GM23338 (cell line): ENCODE results near the gene SIL1. TPM values are rescaled to one million over a fixed set of nuclear protein-coding genes. Genes with fewer than 3 reads are reported as not detected.

Experiments
- ATAC-seq: fragments of 200-7000 bp; cut with Tn5 transposase; 3 replicates; pipeline ENCODE4 v1.9.1; 2020
- DNase-seq: peaks from one replicate; pipeline ENCODE4 v3.0.0-alpha.2; 2015; ENCODE audit warnings: low spot score
- H2AFZ ChIP-seq: fragments of 200-600 bp; sonication (generic); 2 replicates; pipeline ENCODE4 v1.8.0; 2016; ENCODE audit warnings: antibody characterized with exemption, mild to moderate bottlenecking, moderate library complexity
- H3F3A ChIP-seq: fragments of 200-600 bp; sonication (generic); replicated peaks from 2 replicates; pipeline ENCODE4 v1.8.0; 2017; ENCODE audit warnings: antibody characterized with exemption, mixed run types, low read depth
- H3K27ac ChIP-seq: fragments of 200-600 bp; sonication (generic); 2 replicates; pipeline ENCODE4 v1.6.1; 2016; ENCODE audit warnings: low read depth
- H3K27me3 ChIP-seq: fragments of 200-600 bp; sonication (generic); 2 replicates; pipeline ENCODE4 v1.8.0; 2016; ENCODE audit warnings: mild to moderate bottlenecking, mixed run types, moderate library complexity; ENCODE audit not compliant: insufficient read depth
- H3K36me3 ChIP-seq: fragments of 200-600 bp; sonication (generic); 2 replicates; pipeline ENCODE4 v1.8.0; 2016; ENCODE audit warnings: mild to moderate bottlenecking; ENCODE audit not compliant: insufficient read depth
- H3K4me1 ChIP-seq: fragments of 200-600 bp; sonication (generic); 2 replicates; pipeline ENCODE4 v1.8.0; 2016; ENCODE audit warnings: mild to moderate bottlenecking, moderate library complexity; ENCODE audit not compliant: insufficient read depth
- H3K4me2 ChIP-seq: fragments of 200-600 bp; sonication (generic); 2 replicates; pipeline ENCODE4 v1.7.1; 2017; ENCODE audit warnings: mixed run types
- H3K4me3 ChIP-seq: fragments of 200-600 bp; sonication (generic); 2 replicates; pipeline ENCODE4 v1.6.1; 2016; ENCODE audit warnings: mixed run types
- H3K79me2 ChIP-seq: fragments of 200-600 bp; sonication (generic); replicated peaks from 2 replicates; pipeline ENCODE4 v1.8.0; 2017; ENCODE audit warnings: mild to moderate bottlenecking; ENCODE audit not compliant: insufficient read depth
- H3K9me2 ChIP-seq: fragments of 200-600 bp; sonication (generic); 2 replicates; pipeline ENCODE4 v1.8.0; 2017; ENCODE audit not compliant: insufficient read depth
- H4K20me1 ChIP-seq: fragments of 200-600 bp; sonication (generic); replicated peaks from 2 replicates; pipeline ENCODE4 v1.8.0; 2017; ENCODE audit warnings: mild to moderate bottlenecking; ENCODE audit not compliant: insufficient read depth
- H3K27ac Mint-ChIP-seq: 2 replicates; pipeline ENCODE4 v1.8.0; 2020; ENCODE audit warnings: inconsistent platforms, mild to moderate bottlenecking, moderate library complexity, mixed read lengths
- H3K27me3 Mint-ChIP-seq: 3 replicates; pipeline ENCODE4 v1.8.0; 2022; ENCODE audit warnings: low read depth, mild to moderate bottlenecking, moderate library complexity, mixed read lengths, inconsistent platforms; ENCODE audit not compliant: insufficient read depth, poor library complexity
- H3K36me3 Mint-ChIP-seq: 3 replicates; pipeline ENCODE4 v1.8.0; 2021; ENCODE audit warnings: low read depth, mild to moderate bottlenecking, inconsistent platforms, moderate library complexity, mixed read lengths
- H3K4me1 Mint-ChIP-seq: 3 replicates; pipeline ENCODE4 v1.8.0; 2020; ENCODE audit warnings: mild to moderate bottlenecking, inconsistent platforms, mixed read lengths
- H3K4me3 Mint-ChIP-seq: 3 replicates; pipeline ENCODE4 v1.8.0; 2021; ENCODE audit warnings: moderate library complexity, mild to moderate bottlenecking, inconsistent platforms, mixed read lengths
- H3K9me3 Mint-ChIP-seq: 3 replicates; pipeline ENCODE4 v1.8.0; 2020; ENCODE audit warnings: moderate library complexity, mild to moderate bottlenecking, inconsistent platforms, mixed read lengths
- CREB1 ChIP-seq: fragments of 250-450 bp; sonication (Bioruptor Pico); IDR thresholded peaks from 2 replicates; pipeline ENCODE4 v1.5.0; 2020; ENCODE audit warnings: low read depth, mild to moderate bottlenecking, moderate library complexity
- EZH2 ChIP-seq: fragments of 200-600 bp; sonication (generic); IDR thresholded peaks from one replicate; pipeline ENCODE4 v1.8.0; 2017; ENCODE audit warnings: antibody characterized with exemption, mild to moderate bottlenecking, low read depth; ENCODE audit not compliant: unreplicated experiment
- EZH2phosphoT487 ChIP-seq: fragments of 200-600 bp; sonication (generic); IDR thresholded peaks from one replicate; pipeline ENCODE4 v1.8.1; 2018; ENCODE audit warnings: antibody characterized with exemption; ENCODE audit not compliant: unreplicated experiment
- JUNB ChIP-seq: IDR thresholded peaks from one replicate; pipeline ENCODE4 v1.6.1; 2016; ENCODE audit warnings: antibody characterized with exemption; ENCODE audit not compliant: unreplicated experiment
- NANOG ChIP-seq: IDR thresholded peaks from 2 replicates; pipeline ENCODE4 v1.6.1; 2016; ENCODE audit warnings: antibody characterized with exemption, borderline replicate concordance
- POLR2AphosphoS5 ChIP-seq: IDR thresholded peaks from 2 replicates; pipeline ENCODE4 v1.6.1; 2016; ENCODE audit warnings: antibody characterized with exemption, low read depth
- STAT1 ChIP-seq: IDR thresholded peaks from one replicate; pipeline ENCODE4 v1.6.1; 2016; ENCODE audit warnings: antibody characterized with exemption; ENCODE audit not compliant: unreplicated experiment
- ZNF114 ChIP-seq: fragments of 250-450 bp; sonication (Bioruptor Pico); IDR thresholded peaks from 2 replicates; pipeline ENCODE4 v1.5.0; 2020; ENCODE audit warnings: mild to moderate bottlenecking, moderate library complexity
- ZNF331 ChIP-seq: fragments of 250-450 bp; sonication (Bioruptor Pico); IDR thresholded peaks from 2 replicates; pipeline ENCODE4 v1.5.0; 2020; ENCODE audit warnings: low read depth, mild to moderate bottlenecking, moderate library complexity
- polyA plus RNA-seq: library from polyadenylated mRNA; unstranded; fragments of >200 nt; fragmentation: Nextera tagmentation; extraction: Ambion mirVana; gene quantifications from 2 replicates; pipeline ENCODE4 v1.2.1, GENCODE V29; 2016
- total RNA-seq: library from RNA; depleted of rRNA; stranded (reverse); fragments of >200 nt; shearing (Covaris generic); gene quantifications from 2 replicates; pipeline ENCODE4 v1.2.3, GENCODE V29; 2014
- TF ChIP-seq, protein P1 (sequence below): IDR thresholded peaks from 2 replicates; pipeline ENCODE4 v1.6.1; 2016; ENCODE audit warnings: antibody characterized with exemption
- TF ChIP-seq, protein P2 (sequence below): fragments of 250-450 bp; sonication (Bioruptor Pico); IDR thresholded peaks from 2 replicates; pipeline ENCODE4 v1.5.0; 2020; ENCODE audit warnings: mild to moderate bottlenecking, moderate library complexity

The SIL1 gene
- total and polyA plus RNA-seq, 2 experiments from 2014 or later, result 5.5 to 5.9 TPM

GRCh38 chr5:138983984-138984383 is 214.2 kb downstream of the SIL1 start:
- no peaks in the 10 kb centered on the region for H3F3A ChIP-seq
- H3K36me3 ChIP-seq, result no peaks in the 10 kb centered on the region
- H3K4me3 ChIP-seq, result no peak overlapping the region
- no peak overlapping the region for H3K27ac Mint-ChIP-seq
- H3K9me3 Mint-ChIP-seq, result no peaks in the 10 kb centered on the region
- no peaks in the 10 kb centered on the region for H4K20me1 ChIP-seq
- peaks cover 7% of the 10 kb centered on the region; the same call in 1 of the 2 replicates for H3K4me1 ChIP-seq
- TF ChIP-seq EZH2 (no peak), POLR2AphosphoS5 (no peak), NANOG (no peak), ZNF114 (no peak), EZH2phosphoT487 (no peak)
- TF ChIP-seq, protein P1, sequence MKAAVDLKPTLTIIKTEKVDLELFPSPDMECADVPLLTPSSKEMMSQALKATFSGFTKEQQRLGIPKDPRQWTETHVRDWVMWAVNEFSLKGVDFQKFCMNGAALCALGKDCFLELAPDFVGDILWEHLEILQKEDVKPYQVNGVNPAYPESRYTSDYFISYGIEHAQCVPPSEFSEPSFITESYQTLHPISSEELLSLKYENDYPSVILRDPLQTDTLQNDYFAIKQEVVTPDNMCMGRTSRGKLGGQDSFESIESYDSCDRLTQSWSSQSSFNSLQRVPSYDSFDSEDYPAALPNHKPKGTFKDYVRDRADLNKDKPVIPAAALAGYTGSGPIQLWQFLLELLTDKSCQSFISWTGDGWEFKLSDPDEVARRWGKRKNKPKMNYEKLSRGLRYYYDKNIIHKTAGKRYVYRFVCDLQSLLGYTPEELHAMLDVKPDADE, result no peak
- H3K79me2 ChIP-seq, result no peaks in the 10 kb centered on the region
- H3K9me2 ChIP-seq, result 0 out of 2 replicates have a peak, but pooled peaks cover under 1% of the 10 kb centered on the region
- H2AFZ ChIP-seq, result no peak overlapping the region
- DNase-seq, result no peak
- H3K27ac ChIP-seq, result no peak overlapping the region
- no peaks in the 10 kb centered on the region for H3K27me3 ChIP-seq
- peaks cover 2% of the 10 kb centered on the region for H3K27me3 Mint-ChIP-seq
- H3K4me3 Mint-ChIP-seq, result no peak overlapping the region
- H3K36me3 Mint-ChIP-seq, result no peaks in the 10 kb centered on the region
- H3K4me1 Mint-ChIP-seq, result no peaks in the 10 kb centered on the region; the same call in 2 of the 3 replicates
- no peak overlapping the region for H3K4me2 ChIP-seq
- ATAC-seq, result no peak

- Mint-ChIP-seq H3K9me3 (no peaks in the 10 kb centered on the region), H3K27me3 (peaks cover 2% of the 10 kb centered on the region), H3K4me1 (peaks cover 18% of the 10 kb centered on the region), H3K27ac (no peak overlapping the region), H3K36me3 (no peaks in the 10 kb centered on the region; the same call in 2 of the 3 replicates), H3K4me3 (no peak overlapping the region)
- Histone ChIP-seq H3K27me3 (no peaks in the 10 kb centered on the region), H3K4me3 (no peak overlapping the region), H3K4me2 (no peak overlapping the region), H3K36me3 (no peaks in the 10 kb centered on the region), H3F3A (no peaks in the 10 kb centered on the region), H3K27ac (no peak overlapping the region), H4K20me1 (no peaks in the 10 kb centered on the region), H3K9me2 (no peaks in the 10 kb centered on the region), H3K79me2 (no peaks in the 10 kb centered on the region), H3K4me1 (peaks cover 20% of the 10 kb centered on the region), H2AFZ (no peak overlapping the region)
- no peak for DNase-seq
- ATAC-seq, result no peak
- TF ChIP-seq CREB1 (CRISPR knock-in tag) (no peak), ZNF331 (no peak), EZH2phosphoT487 (no peak), STAT1 (no peak), NANOG (no peak), EZH2 (no peak), JUNB (no peak), POLR2AphosphoS5 (no peak)
- TF ChIP-seq, protein P2, sequence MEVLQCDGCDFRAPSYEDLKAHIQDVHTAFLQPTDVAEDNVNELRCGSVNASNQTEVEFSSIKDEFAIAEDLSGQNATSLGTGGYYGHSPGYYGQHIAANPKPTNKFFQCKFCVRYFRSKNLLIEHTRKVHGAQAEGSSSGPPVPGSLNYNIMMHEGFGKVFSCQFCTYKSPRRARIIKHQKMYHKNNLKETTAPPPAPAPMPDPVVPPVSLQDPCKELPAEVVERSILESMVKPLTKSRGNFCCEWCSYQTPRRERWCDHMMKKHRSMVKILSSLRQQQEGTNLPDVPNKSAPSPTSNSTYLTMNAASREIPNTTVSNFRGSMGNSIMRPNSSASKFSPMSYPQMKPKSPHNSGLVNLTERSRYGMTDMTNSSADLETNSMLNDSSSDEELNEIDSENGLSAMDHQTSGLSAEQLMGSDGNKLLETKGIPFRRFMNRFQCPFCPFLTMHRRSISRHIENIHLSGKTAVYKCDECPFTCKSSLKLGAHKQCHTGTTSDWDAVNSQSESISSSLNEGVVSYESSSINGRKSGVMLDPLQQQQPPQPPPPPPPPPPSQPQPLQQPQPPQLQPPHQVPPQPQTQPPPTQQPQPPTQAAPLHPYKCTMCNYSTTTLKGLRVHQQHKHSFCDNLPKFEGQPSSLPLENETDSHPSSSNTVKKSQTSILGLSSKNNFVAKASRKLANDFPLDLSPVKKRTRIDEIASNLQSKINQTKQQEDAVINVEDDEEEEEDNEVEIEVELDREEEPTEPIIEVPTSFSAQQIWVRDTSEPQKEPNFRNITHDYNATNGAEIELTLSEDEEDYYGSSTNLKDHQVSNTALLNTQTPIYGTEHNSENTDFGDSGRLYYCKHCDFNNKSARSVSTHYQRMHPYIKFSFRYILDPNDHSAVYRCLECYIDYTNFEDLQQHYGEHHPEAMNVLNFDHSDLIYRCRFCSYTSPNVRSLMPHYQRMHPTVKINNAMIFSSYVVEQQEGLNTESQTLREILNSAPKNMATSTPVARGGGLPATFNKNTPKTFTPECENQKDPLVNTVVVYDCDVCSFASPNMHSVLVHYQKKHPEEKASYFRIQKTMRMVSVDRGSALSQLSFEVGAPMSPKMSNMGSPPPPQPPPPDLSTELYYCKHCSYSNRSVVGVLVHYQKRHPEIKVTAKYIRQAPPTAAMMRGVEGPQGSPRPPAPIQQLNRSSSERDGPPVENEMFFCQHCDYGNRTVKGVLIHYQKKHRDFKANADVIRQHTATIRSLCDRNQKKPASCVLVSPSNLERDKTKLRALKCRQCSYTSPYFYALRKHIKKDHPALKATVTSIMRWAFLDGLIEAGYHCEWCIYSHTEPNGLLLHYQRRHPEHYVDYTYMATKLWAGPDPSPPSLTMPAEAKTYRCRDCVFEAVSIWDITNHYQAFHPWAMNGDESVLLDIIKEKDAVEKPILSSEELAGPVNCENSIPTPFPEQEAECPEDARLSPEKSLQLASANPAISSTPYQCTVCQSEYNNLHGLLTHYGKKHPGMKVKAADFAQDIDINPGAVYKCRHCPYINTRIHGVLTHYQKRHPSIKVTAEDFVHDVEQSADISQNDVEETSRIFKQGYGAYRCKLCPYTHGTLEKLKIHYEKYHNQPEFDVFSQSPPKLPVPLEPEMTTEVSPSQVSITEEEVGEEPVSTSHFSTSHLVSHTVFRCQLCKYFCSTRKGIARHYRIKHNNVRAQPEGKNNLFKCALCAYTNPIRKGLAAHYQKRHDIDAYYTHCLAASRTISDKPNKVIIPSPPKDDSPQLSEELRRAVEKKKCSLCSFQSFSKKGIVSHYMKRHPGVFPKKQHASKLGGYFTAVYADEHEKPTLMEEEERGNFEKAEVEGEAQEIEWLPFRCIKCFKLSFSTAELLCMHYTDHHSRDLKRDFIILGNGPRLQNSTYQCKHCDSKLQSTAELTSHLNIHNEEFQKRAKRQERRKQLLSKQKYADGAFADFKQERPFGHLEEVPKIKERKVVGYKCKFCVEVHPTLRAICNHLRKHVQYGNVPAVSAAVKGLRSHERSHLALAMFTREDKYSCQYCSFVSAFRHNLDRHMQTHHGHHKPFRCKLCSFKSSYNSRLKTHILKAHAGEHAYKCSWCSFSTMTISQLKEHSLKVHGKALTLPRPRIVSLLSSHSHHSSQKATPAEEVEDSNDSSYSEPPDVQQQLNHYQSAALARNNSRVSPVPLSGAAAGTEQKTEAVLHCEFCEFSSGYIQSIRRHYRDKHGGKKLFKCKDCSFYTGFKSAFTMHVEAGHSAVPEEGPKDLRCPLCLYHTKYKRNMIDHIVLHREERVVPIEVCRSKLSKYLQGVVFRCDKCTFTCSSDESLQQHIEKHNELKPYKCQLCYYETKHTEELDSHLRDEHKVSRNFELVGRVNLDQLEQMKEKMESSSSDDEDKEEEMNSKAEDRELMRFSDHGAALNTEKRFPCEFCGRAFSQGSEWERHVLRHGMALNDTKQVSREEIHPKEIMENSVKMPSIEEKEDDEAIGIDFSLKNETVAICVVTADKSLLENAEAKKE (CRISPR knock-in tag), result no peak
- TF ChIP-seq, protein P1, result no peak
These were observed 216.6 kb downstream of the SIL1 start for GRCh38 chr5:138981586-138981985.
